Activated T-helper 9 cell treated with anti-CD3 and anti-CD28 coated beads, Interleukin-2, amount 50 U/mL, for 16 hours (primary cell): Measurements from ENCODE around the gene ARHGEF5.
"Not testable (repeated sequence)": the region's sequence is repeated elsewhere in the genome, so short reads cannot be mapped to it uniquely, and the experiment has no call there.

Source experiments
- DNase-seq: peaks from one replicate; pipeline ENCODE4 v3.0.0-alpha.2; 2020; ENCODE audit warnings: low read depth

Gene ARHGEF5

DNA sequence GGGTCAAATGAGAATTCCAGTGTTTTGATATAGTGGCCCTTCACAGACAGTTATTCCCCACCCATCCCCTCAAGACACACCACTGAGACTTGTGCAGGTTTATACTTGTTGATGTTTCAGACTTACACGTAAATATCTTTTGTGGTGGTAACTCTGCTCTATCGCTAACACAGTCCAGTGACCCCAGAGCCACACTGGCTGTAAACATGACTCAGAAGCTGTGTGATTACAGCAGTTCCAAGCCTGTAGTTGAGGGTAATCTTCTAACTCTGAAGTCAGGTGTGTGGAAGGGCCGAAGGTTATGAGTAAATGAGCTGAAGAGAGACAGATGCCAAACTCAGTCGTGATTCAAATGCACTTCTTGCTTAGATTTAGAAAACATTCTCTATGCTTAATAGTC, 28.9 kb downstream of the ARHGEF5 start:
- DNase-seq: no peak

GRCh38 chr7:144384555-144385245, 29.5 kb downstream of the ARHGEF5 start:
- no peak for DNase-seq

- no peak for DNase-seq
These were observed 31.5 kb downstream of the ARHGEF5 start for GRCh38 chr7:144386741-144387140.

- no peak for DNase-seq
These were observed 33.7 kb downstream of the ARHGEF5 start for GRCh38 chr7:144388950-144389349.

DNA sequence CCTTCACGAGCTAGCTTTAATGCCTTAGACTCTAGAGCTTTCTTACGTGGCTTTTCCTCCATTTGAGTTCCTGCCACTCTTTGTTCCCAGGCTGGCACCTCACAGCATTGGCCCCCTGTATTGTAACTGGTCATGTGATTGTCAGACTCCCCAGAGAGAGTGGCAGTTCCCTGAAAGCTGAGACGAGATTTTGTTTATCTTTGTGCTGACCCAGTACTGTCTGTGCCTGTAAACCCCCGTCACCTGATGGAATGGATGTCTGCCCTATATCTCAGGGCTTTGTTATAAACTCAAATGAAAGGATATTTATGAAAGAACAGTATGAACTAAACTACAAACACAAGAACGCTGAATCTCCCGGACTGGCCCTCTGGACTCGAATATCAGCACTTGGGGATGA, 35.3 kb downstream of the ARHGEF5 start:
- no peak for DNase-seq

DNA sequence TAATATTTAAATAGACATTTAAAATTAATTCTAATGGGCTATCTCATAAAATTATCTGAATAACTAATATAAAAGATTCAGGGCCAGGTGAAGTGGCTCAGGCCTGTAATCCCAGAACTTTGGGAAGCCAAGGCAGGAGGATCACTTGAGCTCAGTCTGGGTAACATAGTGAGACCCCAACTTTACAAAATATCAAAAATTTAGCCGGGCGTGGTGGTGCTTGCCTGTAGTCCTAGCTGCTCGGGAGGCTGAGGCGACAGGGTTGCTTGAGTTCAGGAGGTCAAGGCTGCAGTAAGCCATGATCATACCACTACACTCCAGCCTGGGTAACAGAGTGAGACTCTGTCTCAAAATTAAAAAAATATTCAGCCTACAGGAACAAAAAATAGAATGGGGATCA, 35.8 kb downstream of the ARHGEF5 start:
- no peak for DNase-seq

- no peak for DNase-seq
These were observed 36.6 kb downstream of the ARHGEF5 start for GRCh38 chr7:144391823-144392255.

DNA sequence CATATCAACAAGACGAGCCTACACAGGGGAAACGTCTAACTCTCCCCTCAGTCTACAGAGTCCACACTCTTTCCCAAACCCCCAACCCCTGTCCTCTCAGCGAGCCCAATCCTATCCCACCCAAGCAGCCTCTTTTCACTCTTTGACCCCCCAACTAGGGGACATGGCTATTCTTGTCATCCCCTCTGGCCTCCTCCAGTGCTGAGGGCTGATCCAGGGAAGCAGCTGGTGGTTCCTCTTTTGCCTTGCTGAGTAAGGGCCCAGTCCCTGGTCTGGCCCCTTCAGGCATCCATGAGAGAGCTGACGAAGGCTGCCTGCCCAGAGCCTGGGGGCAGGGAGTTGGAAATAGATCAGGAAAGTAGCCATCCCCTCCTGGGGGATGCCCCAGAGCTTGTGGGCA, 41.9 kb downstream of the ARHGEF5 start:
- no peak for DNase-seq

DNA sequence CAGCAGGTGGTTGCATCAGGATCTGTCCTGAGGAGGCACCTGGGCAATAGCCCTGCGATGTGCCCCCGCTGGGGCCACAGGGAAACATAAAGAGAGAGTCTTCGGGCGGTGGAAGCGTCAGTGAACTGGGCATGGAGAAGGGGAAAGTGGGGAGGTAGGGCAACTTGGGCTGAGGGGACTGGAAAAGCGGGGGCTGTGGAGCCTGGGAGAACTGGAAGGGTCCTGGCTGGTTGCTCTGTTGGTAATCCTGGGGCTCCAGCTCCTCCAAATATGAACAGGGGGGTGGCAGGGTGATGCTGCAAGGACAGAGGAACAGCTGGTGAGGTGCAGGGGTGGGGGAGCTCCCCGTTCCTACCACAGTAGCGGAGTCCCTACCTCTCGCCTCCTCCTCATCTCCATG, 43.1 kb downstream of the ARHGEF5 start:
- DNase-seq: no peak

- DNase-seq: no peak
These were observed 43.7 kb downstream of the ARHGEF5 start for GRCh38 chr7:144398911-144399310.

GRCh38 chr7:144399946-144400345, 44.7 kb downstream of the ARHGEF5 start:
- DNase-seq: no peak

DNA sequence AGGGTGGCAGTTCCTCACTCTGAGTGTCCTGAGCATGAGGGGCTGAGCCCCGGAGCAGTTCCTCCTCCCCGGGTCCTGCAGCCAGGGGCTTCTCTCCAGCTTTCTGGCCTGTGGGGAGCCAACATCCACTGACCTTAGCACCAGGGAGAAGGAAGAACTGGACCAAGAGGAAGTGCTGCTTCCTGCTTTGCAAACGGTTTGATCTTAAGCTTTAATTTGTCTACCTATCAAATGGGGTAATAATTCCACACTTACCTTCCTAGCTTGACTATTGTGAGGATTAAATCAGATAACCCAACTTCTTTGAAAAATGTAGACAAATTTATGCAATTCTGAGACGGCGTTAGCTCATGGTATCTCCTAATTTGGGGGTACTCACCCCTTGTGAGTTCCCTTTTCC, 46.3 kb downstream of the ARHGEF5 start:
- no peak for DNase-seq

DNA sequence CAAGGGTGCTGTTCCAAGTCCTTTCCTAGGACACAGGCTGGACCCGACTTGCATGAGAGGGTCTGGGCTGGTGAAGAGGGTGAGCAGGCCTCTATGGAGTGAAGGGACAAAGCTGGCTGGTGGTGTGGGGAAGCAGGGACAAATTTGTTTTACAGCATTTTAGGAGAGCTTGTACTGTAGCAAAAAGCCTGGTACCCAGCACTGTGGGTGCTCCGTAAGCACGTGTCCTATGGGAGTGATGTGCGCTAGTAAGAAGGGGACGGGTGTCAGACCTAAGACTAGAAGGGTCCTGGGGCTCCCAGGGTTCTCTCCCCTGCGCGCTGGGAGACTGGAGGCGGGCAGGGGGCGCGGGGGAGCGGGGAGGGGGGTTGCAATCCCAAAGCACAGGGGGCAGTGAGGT, 47.9 kb downstream of the ARHGEF5 start:
- no peak for DNase-seq

GRCh38 chr7:144403649-144404061, 48.5 kb downstream of the ARHGEF5 start, which contains the start of gene NOBOX:
Gene NOBOX, minus strand, starts transcription at chr7:144403693.
- no peak for DNase-seq

GRCh38 chr7:144404946-144405345, 49.7 kb downstream of the ARHGEF5 start:
- DNase-seq: no peak

GRCh38 chr7:144407266-144407931, 52.2 kb downstream of the ARHGEF5 start:
- no peak for DNase-seq

DNA sequence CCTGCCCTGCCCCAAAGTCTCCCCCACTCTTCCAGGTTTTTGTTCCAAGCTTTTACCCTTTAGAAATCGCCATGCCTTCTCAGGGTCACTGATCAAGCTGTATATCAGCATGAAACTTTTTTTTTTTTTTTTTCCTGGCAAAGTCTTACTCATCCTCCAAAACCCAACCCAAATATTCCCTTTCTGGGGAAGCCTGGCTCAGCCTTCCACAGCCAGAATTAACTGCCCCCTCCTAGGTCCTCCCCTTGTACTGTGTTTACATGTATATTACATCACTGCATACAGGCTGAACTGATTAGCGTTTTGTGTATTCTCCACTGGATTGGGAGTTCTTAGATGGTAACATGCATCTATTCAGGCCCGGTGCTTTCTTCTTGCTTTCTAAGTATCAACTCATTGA, 52.9 kb downstream of the ARHGEF5 start:
- no peak for DNase-seq

DNA sequence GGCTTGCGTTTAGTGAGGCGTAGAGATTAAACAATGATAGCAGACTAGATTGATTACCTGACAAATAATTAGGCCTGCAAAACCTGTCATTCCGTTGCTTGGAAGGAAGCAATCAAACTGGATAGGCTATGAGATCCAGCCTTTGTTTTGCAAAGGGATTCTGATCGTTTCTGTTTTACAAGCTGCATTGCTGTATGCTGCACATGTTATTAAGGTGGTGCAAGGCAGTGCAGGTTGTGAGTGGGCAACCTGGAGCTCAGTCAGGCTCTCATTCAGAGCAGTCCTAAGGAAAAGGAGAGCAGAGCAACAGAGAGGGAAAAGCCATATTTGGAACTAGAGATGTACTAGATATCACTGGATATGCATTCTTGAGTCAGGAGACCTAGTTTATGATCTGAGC, 55.2 kb downstream of the ARHGEF5 start:
- DNase-seq: no peak

DNA sequence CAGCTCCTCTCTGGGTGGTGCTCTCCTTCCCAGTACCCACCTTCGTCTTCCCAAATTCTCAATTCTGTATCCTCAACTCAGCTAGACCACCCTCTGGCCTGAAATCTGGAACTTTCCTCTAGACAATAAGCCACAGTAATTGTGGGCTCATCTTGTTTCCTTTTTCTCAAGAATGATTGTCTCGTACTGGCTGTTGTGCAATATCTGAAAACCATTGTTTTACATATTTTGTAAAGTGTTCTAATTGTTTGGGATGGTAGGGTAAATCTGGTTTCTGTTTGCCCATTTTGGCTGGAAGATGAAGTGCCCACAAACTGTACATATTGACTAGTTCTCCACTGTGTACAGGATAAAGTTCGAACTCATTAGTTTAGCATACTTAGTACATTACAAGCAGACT, 59.6 kb downstream of the ARHGEF5 start:
- no peak for DNase-seq

- DNase-seq: no peak
These were observed 60.7 kb downstream of the ARHGEF5 start for GRCh38 chr7:144415858-144416257.

DNA sequence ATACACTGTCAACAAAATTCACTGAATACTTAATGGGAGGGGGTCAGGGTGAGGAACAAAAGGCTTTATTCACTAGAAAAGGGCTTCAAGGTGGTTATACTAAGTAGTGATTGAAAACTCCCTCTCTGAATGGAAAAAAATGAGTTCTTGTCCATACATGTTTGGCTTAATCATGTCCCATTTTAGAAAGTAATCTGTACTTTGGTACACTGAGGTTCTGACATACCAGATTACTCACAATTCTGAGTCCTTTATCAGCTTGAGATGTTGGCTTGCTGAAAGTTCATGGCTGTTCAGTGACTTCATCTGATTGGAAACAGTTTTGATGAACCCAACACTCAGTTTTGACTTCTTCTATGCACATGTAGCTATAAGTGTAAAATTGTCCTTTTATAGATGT, 61.1 kb downstream of the ARHGEF5 start:
- no peak for DNase-seq

- DNase-seq: not testable (repeated sequence)
These were observed 63.7 kb downstream of the ARHGEF5 start for GRCh38 chr7:144418931-144419330.

DNA sequence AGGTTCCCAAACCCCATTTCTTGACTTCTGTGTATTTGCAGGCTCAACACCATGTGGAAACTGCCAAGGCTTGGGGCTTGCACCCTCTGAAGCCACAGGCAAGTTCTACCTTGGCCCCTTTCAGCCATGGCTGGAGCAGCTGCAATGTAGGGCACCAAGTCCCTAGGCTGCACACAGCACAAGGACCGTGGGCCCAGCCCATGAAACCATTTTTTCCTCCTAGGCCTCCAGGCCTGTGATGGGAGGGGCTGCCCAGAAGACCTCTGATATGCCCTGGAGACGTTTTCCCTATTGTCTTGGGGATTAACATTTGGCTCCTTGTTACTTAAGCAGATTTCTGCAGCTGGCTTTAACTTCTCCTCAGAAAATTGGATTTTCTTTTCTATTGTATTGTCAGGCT, 72.3 kb downstream of the ARHGEF5 start:
- not testable (repeated sequence) for DNase-seq

GRCh38 chr7:144428431-144428830, 73.2 kb downstream of the ARHGEF5 start:
- DNase-seq: no peak
